Immature natural killer cell (primary cell): ENCODE data around the gene WNT6. TPM values are rescaled to one million over a fixed set of nuclear protein-coding genes. Genes with fewer than 3 reads are reported as not detected.
A peak's percentile ranks its signal among the peaks of the same experiment; 100 is the strongest.

ENCODE experiments used
- DNase-seq, 3 donors: peaks; one replicate each; pipeline ENCODE4 v3.0.0; 2022; ENCODE audit warnings: mixed read lengths in 1 of 3
- H3K27ac Mint-ChIP-seq, 6 donors: one replicate each; pipeline ENCODE4 v1.8.0; 2020; ENCODE audit warnings: mixed read lengths in 6 of 6, mild to moderate bottlenecking in 5 of 6, inconsistent platforms in 4 of 6, moderate library complexity in 3 of 6
- H3K27me3 Mint-ChIP-seq, 3 donors: one replicate each; pipeline ENCODE4 v1.8.0; 2020 to 2021; ENCODE audit warnings: low read depth in 3 of 3, mild to moderate bottlenecking in 3 of 3, mixed read lengths in 3 of 3, moderate library complexity in 3 of 3, inconsistent platforms in 1 of 3
- H3K36me3 Mint-ChIP-seq, 3 donors: one replicate each; pipeline ENCODE4 v1.8.0; 2020; ENCODE audit warnings: mixed read lengths in 3 of 3, inconsistent platforms in 2 of 3, mild to moderate bottlenecking in 2 of 3
- H3K4me1 Mint-ChIP-seq, 2 donors: one replicate each; pipeline ENCODE4 v1.8.0; 2020; ENCODE audit warnings: inconsistent platforms in 2 of 2, mild to moderate bottlenecking in 2 of 2, mixed read lengths in 2 of 2, moderate library complexity in 1 of 2
- H3K4me3 Mint-ChIP-seq, 5 donors: one replicate each; pipeline ENCODE4 v1.8.0; 2020; ENCODE audit warnings: mild to moderate bottlenecking in 5 of 5, mixed read lengths in 5 of 5, inconsistent platforms in 3 of 5, moderate library complexity in 3 of 5
- H3K9me3 Mint-ChIP-seq, 6 donors: one replicate each; pipeline ENCODE4 v1.8.0; 2020; ENCODE audit warnings: mild to moderate bottlenecking in 6 of 6, mixed read lengths in 6 of 6, inconsistent platforms in 4 of 6, moderate library complexity in 3 of 6
- polyA plus RNA-seq, 3 donors: library from polyadenylated mRNA; unstranded; fragments of 300-500 nt; fragmentation: Illumina TruSeq; gene quantifications; one replicate each; pipeline ENCODE4 v1.2.3, GENCODE V29; 2021

Gene WNT6
- polyA plus RNA-seq, 3 donors from 2014 or later: 0.22 TPM; not detected in 2

DNA sequence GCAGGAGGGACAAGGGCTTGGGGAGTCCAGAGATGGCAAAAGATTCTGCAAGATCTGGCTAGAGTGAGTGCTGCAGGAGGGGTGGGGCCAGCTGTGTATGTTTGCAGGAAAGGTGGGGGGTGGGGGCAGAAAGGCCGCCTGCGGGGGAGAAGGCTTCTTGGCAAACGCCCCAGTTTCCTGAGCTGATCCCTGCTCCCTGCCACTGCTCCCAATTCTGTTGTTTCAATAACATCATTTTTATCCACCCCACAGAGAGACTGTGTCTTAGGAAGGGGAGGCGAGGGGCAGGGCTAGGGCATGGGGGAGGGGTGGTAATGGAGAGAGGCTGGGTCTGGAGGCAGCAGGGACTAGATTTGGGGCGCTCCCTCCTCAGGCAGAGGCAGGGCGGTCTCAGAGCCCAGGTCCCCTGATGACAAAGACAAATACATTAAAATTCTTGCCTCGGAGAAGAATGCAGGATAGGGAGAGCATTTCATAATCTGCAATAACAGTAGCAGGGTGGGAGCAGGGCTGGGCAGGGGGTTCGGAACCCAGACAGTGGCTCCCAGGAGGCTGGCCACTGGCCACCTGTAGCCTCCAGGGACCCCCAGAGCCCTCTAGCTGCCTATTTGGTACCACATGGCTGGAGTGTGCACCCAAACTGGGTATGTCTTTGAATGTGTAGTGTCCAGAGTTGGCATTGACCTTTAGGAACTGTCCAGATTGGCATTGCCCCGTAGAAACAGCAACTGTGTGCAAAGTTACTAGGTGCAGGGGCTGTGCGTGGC, 2.1 kb upstream of the WNT6 start:
- Mint-ChIP-seq H3K36me3 (no peaks in the 10 kb centered on the region), H3K27ac (no peak overlapping the region), H3K4me3 (no peak overlapping the region), H3K9me3 (no peaks in the 10 kb centered on the region), H3K27me3 (peaks cover 28 to 42% (median 34%) of the 10 kb centered on the region in 3 donors), H3K4me1 (peaks cover 0 to 8% of the 10 kb centered on the region in 2 donors)
- no peak for DNase-seq

DNA sequence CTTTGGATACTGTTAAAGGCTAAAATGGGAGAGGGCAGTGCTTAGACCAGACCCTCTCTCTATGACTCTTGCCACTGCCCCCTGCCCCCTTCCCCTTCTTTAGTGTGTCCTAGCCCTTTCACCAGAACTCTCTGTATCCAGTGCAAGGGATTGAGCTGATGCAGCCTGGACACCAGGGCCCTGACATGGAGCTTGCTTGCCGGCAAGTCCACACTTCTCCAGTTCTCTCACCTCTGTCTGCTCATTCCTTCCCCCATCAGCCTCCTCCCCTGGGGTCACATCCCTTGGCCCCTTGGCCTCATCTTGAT, 1.5 kb upstream of the WNT6 start:
- H3K4me3 Mint-ChIP-seq: no peak overlapping the region
- H3K27me3 Mint-ChIP-seq: peaks cover 33 to 46% (median 34%) of the 10 kb centered on the region in 3 donors
- no peak for DNase-seq
- peaks cover 0 to 8% of the 10 kb centered on the region in 2 donors for H3K4me1 Mint-ChIP-seq
- H3K36me3 Mint-ChIP-seq: no peaks in the 10 kb centered on the region
- no peaks in the 10 kb centered on the region for H3K9me3 Mint-ChIP-seq
- no peak overlapping the region for H3K27ac Mint-ChIP-seq

DNA sequence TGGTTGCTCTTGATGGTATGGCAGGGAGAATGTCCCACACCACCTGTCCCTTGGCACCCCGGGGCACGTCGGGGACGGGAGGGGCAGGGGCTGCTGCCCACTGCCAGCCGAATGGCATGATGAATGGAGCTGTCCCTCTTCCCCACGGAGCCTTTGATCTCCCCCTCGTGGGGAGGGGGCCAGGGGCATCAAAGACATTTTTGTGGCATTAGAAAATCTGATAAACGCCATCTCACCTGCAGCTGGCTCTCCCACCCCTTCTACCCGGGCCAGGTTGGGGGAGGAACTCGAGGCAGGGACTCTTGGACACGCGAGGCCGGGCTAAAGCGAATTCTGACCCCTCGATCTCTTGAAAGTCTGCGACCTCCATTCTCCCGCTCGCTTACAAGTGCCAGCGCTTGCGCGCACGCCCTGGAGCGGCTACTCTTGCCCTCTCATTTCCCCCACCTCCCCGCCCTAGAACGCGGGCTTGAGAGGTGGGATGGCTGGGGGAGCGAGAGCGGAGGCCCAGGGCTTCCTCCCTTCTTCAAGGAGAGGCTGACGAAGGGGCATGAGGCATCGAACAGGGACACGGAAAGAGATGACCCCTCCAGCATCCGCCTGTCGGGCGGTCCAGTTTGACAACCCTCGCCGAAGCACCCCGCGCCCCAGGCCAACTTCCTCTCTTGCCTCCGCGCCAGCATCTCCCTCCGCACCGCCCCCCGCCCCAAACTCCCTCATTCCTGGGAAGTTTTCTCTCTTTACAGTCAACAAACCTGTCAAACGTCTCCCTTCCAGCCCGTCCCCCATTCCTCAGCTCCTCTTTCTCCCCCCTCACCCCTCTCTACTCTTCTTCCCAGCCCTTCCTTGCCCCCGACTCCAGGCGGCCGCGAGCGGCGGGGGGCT, 692 bp upstream of the WNT6 start:
- Mint-ChIP-seq H3K9me3 (no peaks in the 10 kb centered on the region), H3K27ac (no peak overlapping the region), H3K36me3 (no peaks in the 10 kb centered on the region), H3K4me1 (peaks cover 0 to 8% of the 10 kb centered on the region in 2 donors), H3K4me3 (peak overlapping the region in 2 of 5 donors; percentile 15 to 43), H3K27me3 (peaks cover 32 to 50% (median 33%) of the 10 kb centered on the region in 3 donors)
- DNase-seq: no peak

DNA sequence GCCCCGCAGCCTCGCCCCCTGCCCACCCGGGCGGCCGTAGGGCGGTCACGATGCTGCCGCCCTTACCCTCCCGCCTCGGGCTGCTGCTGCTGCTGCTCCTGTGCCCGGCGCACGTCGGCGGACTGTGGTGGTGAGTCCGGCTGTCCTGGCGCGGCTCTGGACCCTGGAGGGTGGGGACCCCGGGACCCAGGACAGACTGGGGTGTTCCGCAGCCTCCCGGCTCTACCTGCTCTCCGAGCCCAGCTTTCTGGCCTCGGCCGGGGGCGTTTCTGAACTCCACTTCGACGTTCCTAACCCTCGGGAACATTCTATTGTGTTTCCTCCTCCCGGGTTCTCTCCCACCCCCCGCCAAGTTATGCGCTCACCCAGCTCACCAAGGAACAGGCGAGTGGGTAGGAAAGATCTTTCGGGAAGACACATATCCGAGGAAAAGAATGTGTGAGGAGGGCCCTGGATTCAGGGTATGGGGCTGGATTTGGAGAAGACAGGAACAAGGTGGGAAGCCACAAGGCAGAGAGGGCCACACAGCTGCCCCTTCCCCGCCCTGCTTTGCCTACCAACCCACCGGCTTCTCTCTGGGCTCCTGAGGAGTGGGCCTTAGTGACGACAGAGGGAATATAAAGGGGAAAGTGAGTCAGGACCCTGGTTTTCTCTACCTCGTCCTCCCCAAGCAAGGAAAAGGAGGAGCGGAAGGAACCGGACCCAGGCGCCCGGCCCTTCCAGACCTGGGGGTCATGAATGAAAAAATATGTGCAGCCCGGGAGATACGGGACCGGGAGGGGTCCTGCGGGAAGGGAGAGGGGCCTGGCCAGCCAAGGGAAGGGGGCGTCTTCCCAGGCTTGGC, 605 bp downstream of the WNT6 start:
- Mint-ChIP-seq H3K9me3 (no peaks in the 10 kb centered on the region), H3K36me3 (no peaks in the 10 kb centered on the region), H3K27me3 (peaks cover 29 to 40% (median 30%) of the 10 kb centered on the region in 3 donors), H3K4me3 (peak overlapping the region in 2 of 5 donors; percentile 24 to 29), H3K27ac (no peak overlapping the region), H3K4me1 (peaks cover 0 to 8% of the 10 kb centered on the region in 2 donors)
- DNase-seq: no peak

DNA sequence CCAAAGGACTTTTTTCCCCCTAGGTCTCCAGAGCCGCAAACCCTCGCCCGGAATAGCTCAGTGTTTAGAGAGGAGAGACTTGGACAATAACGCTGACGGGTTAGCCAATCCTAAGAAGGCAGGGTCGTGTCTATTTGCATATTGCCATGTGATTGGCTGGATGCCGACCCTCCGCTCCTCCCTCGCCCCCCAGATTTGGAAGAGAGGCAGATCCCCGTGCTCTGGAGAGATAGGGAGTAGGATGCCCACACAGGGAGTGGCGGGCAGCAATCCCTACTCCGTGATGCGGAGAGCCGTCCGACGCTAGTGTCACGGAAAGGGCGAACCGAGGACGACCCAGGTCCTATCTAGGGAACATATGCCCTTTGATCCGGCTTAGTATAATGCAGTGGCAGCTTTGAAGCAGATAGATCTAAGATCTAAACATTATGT, 1.4 kb downstream of the WNT6 start:
- Mint-ChIP-seq H3K27ac (no peak overlapping the region), H3K36me3 (no peaks in the 10 kb centered on the region), H3K27me3 (peaks cover 27 to 35% (median 30%) of the 10 kb centered on the region in 3 donors), H3K9me3 (no peaks in the 10 kb centered on the region), H3K4me1 (peaks cover 0 to 8% of the 10 kb centered on the region in 2 donors), H3K4me3 (peak overlapping the region in 2 of 5 donors; percentile 0 to 40)
- no peak for DNase-seq

DNA sequence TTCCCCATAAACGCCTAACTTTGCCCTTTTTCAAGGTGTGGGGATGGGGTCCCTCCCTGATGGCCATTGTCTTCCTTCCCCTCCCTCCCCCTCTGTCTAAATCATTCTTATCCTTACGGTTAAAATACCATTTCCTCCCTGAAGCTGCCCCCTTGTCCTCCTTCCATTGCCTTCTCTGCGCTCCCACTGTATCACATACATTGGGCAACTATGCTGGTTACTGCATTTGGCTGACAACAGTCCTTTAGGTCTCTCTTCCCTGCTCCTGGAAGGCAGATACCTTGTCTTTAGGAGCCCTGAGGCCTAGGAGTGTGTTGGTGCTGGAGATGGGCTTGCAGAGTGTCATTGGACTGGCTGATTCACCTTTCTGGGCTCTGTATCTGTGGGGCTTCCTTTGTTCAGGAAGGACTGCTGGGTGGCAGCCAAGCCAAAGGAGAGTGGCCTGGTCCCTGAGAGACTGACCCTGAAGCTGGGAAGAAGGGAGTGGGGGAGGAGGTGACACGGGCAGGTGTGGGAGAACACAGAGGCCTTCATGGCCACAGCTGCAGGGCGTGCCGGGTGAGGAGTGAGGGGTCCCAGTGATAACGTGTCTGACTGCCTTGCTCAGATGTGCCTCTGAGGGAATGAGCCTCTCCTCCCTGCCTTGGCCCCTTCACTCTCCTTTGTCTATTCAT, 2.2 kb downstream of the WNT6 start:
- Mint-ChIP-seq H3K4me3 (no peak overlapping the region), H3K4me1 (peaks cover 0 to 8% of the 10 kb centered on the region in 2 donors), H3K9me3 (no peaks in the 10 kb centered on the region), H3K27ac (no peak overlapping the region), H3K27me3 (peaks cover 21 to 37% (median 31%) of the 10 kb centered on the region in 3 donors), H3K36me3 (no peaks in the 10 kb centered on the region)
- DNase-seq: no peak

DNA sequence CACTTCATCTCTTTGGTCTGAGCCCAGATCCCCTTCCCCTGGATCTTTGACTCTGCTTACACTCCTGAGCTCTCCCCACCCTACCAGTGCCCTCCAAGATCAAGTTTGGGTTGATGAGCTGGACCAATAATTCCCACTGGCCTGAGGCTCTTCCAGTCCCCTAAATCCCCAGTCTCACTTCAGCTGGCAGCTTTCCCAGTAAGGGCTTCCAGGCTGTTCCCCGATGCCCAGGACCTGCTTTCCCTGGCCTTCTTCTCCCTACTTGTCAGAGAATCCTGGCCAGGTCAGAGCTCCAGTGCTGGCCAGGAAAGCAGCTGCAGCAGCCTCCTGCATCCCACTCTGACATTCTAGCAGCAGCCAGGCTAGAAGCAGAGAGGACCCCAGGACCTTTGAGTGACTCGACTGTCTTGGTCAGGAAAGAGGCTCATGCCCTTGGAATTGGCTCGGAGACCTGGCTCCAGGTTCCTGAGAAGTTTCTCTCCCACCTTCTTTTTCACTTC, 3.5 kb downstream of the WNT6 start:
- H3K4me1 Mint-ChIP-seq: peaks cover 0 to 8% of the 10 kb centered on the region in 2 donors
- H3K36me3 Mint-ChIP-seq: no peaks in the 10 kb centered on the region
- H3K9me3 Mint-ChIP-seq: no peaks in the 10 kb centered on the region
- H3K27ac Mint-ChIP-seq: no peak overlapping the region
- H3K4me3 Mint-ChIP-seq: no peak overlapping the region
- peaks cover 21 to 33% (median 27%) of the 10 kb centered on the region in 3 donors for H3K27me3 Mint-ChIP-seq
- no peak for DNase-seq

DNA sequence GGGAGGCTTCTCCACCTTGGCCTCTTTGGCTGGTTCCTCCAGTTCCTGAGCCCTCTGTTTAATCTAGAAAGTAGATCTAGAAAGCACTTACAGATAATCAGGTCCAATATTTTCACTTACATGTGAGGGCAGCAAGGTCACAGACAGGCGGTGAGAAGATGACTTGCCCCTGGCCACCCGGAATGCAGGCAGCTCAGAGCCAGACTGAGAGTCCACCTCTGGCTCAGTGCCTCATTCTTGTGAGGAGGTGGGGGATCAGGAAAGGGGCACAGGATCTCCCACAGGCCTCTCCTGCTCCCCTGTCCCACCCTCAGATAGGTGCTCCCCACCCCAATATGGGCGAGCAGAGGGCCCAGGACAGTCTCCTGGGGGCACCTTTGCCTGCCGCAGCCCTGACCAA, 5.8 kb downstream of the WNT6 start:
- Mint-ChIP-seq H3K27me3 (peaks cover 15 to 39% (median 30%) of the 10 kb centered on the region in 3 donors), H3K27ac (no peak overlapping the region), H3K4me1 (peaks cover 2 to 3% of the 10 kb centered on the region in 2 donors), H3K4me3 (no peak overlapping the region), H3K9me3 (no peaks in the 10 kb centered on the region), H3K36me3 (no peaks in the 10 kb centered on the region)
- no peak for DNase-seq

DNA sequence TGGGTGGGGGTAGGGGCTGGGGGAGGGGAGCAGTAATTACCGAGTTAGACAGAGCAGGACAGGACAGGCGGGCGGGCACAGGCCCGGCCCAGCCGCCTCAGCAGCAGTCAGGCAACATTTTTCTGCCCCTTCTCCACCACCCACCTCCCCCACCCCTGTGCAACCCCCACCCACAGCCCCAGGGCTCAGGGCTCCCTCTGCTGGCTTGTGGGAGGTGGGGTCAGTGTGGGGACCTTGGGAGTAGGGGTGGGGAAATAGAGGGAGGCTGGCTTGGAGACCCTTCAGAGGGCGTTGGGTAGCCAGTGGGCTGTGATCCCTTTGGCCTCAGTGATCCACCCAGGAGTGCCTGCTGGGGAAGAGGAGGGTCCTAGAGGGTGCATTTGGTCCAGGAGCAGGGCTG, 6.4 kb downstream of the WNT6 start:
- H3K27ac Mint-ChIP-seq: no peak overlapping the region
- H3K27me3 Mint-ChIP-seq: peaks cover 15 to 38% (median 28%) of the 10 kb centered on the region in 3 donors
- peaks cover 8% of the 10 kb centered on the region in 2 donors for H3K4me1 Mint-ChIP-seq
- DNase-seq: no peak
- no peaks in the 10 kb centered on the region for H3K36me3 Mint-ChIP-seq
- H3K4me3 Mint-ChIP-seq: no peak overlapping the region
- H3K9me3 Mint-ChIP-seq: no peaks in the 10 kb centered on the region

DNA sequence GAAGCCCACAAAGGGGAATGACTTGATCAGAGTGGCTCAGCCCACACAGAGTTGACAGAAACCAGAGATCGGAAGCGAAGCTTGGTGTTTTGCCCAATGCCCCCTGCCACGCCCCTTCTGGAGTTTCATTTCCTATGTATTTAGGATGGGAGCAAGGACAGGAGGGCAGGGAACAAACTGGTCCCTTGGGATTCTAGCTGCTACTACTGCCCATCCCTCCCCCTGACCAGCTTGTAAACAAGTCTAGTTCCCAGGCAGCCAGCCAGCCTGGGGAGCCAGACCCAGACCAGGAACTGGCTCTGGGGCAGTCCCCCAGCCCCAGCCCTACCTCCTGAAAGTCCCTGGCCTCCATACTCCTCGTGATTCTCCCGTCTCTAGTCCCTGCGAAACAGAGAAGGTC, 8.3 kb downstream of the WNT6 start:
- no peak for DNase-seq
- peaks cover 8 to 41% (median 20%) of the 10 kb centered on the region in 3 donors for H3K27me3 Mint-ChIP-seq
- no peak overlapping the region for H3K27ac Mint-ChIP-seq
- peaks cover 14 to 15% of the 10 kb centered on the region in 2 donors for H3K4me1 Mint-ChIP-seq
- H3K9me3 Mint-ChIP-seq: peaks cover 0 to 2% (median 0%) of the 10 kb centered on the region in 6 donors
- H3K4me3 Mint-ChIP-seq: no peak overlapping the region
- H3K36me3 Mint-ChIP-seq: no peaks in the 10 kb centered on the region

DNA sequence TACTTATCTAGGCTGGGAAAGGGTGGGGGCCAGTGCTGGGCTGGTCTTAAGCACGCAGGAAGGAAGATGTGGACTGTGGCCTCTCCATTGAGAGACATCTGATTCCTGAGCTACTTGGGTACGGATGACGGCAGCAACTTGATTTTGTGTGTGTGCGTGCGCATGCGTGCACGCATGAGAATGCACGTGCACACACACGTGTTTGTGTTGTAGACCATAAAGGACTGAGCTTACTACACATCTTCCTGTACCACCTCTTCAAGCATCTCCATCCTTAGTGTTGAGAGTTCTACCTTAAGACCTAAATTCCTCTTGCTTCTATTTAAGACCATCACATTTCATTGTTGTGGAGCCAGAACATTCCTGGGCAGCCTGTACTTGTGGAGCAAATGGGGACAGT, 9.5 kb downstream of the WNT6 start:
- no peaks in the 10 kb centered on the region for H3K36me3 Mint-ChIP-seq
- no peak overlapping the region for H3K27ac Mint-ChIP-seq
- H3K9me3 Mint-ChIP-seq: peaks cover 0 to 2% (median 0%) of the 10 kb centered on the region in 6 donors
- peaks cover 7 to 37% (median 17%) of the 10 kb centered on the region in 3 donors for H3K27me3 Mint-ChIP-seq
- peaks cover 15% of the 10 kb centered on the region in 2 donors for H3K4me1 Mint-ChIP-seq
- no peak overlapping the region for H3K4me3 Mint-ChIP-seq
- DNase-seq: no peak

DNA sequence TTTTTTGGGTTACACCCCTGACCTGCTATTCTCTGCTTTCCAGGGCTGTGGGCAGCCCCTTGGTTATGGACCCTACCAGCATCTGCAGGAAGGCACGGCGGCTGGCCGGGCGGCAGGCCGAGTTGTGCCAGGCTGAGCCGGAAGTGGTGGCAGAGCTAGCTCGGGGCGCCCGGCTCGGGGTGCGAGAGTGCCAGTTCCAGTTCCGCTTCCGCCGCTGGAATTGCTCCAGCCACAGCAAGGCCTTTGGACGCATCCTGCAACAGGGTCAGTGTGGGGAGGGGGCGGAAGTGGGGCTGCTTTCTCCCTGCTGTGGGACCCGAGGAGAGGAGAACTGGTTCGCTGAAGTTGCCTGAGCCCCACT, 11.4 kb downstream of the WNT6 start:
- Mint-ChIP-seq H3K9me3 (peaks cover 0 to 2% (median 0%) of the 10 kb centered on the region in 6 donors), H3K27ac (no peak overlapping the region), H3K4me3 (peak overlapping the region in 3 of 5 donors; percentile 36 to 79 (median 68)), H3K4me1 (peaks cover 15% of the 10 kb centered on the region in 2 donors), H3K27me3 (peaks cover 13 to 45% (median 20%) of the 10 kb centered on the region in 3 donors), H3K36me3 (no peaks in the 10 kb centered on the region)
- no peak for DNase-seq
